Cardiac septum (tissue), 1 donor: ENCODE results near the gene FTO. TPM values are rescaled to one million over a fixed set of nuclear protein-coding genes. Genes with fewer than 3 reads are reported as not detected.
A peak's percentile ranks its signal among the peaks of the same experiment; 100 is the strongest.
"Not testable (repeated sequence)": the region's sequence is repeated elsewhere in the genome, so short reads cannot be mapped to it uniquely, and the experiment has no call there.

ENCODE experiments used
- DNase-seq: peaks from one replicate; pipeline ENCODE4 v3.0.0-alpha.2; 2020; ENCODE audit warnings: low spot score
- intact Hi-C: fragments of 100-400 bp; cut with DNase I; formaldehyde crosslinking; loops from one replicate; pipeline ENCODE4 v1.14.0; 2022
- long read RNA-seq: library from polyadenylated mRNA; unstranded; transcript quantifications from one replicate; pipeline ENCODE4 v2.0.0, GENCODE V29; 2021
- total RNA-seq: library from RNA; stranded (reverse); fragmentation: NEBNext Ultra II Directional; extraction: Animal tissue kit (Norgen Biotek cat#: 25700); gene quantifications from one replicate; pipeline ENCODE4 v1.2.1, GENCODE V29; 2021
- donor health status: DM: no; HTN: no; CAD: no.

The FTO gene
- total RNA-seq: 70.4 TPM
- long read RNA-seq, full-length matches to known transcripts: 7 of 33 reads
- long read RNA-seq, partial matches to known transcripts: 5 of 33 reads
- long read RNA-seq, other reads (novel, unspliced or antisense): 21 of 33 reads

DNA sequence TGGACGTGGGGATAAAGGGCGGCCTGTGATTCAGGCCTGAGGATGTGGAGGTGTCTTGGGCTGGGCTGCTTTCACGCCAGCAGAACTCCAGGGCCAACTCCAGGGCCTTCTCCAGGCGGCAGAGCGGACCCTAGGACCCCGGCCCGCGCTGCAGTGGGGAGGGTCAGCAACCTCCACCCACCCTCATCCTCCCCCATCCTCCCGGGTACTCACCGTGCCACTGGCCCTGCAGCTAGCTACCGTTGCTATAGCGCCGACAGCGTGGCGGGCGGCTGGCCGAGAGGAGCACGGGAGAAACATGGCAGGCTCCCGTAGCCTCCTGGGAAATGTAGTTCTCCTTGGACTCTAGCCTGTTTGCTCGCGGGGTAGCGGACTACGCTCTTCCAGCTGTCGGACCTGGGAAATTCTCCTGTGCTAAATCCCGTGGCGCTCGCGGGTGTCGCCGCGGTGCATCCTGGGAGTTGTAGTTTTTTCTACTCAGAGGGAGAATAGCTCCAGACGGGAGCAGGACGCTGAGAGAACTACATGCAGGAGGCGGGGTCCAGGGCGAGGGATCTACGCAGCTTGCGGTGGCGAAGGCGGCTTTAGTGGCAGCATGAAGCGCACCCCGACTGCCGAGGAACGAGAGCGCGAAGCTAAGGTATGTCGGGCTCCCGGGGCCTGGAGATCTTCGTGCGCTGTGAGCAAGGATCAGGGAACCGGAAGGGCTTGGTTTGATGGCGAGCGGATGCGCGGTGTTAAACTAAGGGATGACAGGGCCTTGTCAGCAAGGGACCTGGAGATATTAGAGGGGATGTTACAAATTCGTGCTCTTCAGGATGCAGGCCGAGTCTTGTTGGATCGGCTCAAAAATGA, at the start of gene FTO, which contains the start of gene RPGRIP1L:
TSS of gene FTO (plus strand) at position 567 of the 855 bp plus-strand sequence.
TSS of gene RPGRIP1L (minus strand) at position 270 of the 855 bp plus-strand sequence. CDS start 3,136 bp downstream, outside the sequence.
- DNase-seq: peak; percentile 98
- intact Hi-C loops: no loop called here

DNA sequence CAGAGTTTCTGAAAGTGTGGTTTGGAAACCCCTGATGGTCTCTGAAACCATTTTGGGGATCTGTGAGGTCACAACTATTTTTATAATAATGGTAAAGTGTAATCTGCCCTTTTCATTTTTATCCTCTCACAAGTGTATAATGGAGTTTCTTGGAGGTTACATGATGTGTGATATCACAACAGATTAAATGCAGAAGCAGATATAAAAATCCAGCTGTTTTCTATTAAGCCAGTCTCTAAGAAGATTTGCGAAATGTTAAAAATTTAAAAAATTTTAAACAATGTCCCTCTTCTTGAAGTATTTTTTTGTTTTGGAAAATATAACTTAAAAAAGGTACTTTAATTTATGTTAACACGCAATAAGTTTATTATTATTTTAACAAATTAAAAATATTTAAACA, 49.0 kb upstream of the FTO start:
- DNase-seq: no peak
- intact Hi-C loops: no loop called here

DNA sequence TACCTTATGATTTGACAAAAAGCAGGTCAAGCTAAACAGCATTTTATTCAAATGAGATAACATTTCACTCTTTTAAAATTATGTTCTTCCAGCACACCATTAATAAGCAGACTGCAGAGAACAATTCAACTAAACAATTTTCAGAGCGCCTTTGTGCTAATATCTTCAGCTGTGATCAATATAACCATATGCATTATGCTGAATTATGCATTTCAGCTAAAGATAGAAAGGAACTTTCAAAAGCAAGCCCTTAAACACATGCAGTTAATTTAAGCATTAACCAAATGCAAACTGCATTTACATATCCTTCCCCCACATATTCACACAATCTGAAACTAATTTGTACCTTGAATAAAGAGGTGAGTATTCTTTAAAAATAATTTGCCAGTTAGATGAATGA, 41.9 kb upstream of the FTO start:
- intact Hi-C loops: no loop called here
- no peak for DNase-seq

DNA sequence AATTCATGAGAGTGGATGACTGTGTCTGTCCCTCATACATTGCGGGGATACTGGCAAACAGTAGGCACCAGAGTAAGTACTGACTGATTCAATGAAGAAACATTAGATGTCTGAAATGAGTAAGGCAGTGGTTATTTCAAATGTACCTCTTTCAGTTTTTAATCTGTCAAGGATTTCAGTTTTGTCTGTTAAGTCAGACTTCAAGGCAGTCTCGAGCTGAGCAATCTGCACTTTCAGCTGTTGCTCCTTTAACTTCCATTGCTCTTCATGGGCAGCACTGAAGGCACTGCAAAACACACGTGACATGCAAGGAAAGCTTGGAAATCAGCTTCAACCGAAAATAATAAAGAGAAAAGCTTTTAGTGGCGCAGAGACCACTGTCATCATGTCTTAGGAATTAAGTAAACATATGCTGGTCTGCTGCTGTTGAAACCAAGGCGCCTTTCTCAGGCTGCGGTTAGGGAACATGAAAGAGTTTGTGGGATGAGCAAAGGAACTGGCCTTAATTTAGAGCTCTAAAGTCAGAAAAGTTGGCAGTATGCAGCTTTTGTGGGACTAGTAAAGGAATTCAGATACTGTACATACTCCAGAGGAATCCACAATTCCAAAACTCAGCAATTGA, 39.1 kb upstream of the FTO start:
- DNase-seq: no peak
- intact Hi-C loops: no loop called here

DNA sequence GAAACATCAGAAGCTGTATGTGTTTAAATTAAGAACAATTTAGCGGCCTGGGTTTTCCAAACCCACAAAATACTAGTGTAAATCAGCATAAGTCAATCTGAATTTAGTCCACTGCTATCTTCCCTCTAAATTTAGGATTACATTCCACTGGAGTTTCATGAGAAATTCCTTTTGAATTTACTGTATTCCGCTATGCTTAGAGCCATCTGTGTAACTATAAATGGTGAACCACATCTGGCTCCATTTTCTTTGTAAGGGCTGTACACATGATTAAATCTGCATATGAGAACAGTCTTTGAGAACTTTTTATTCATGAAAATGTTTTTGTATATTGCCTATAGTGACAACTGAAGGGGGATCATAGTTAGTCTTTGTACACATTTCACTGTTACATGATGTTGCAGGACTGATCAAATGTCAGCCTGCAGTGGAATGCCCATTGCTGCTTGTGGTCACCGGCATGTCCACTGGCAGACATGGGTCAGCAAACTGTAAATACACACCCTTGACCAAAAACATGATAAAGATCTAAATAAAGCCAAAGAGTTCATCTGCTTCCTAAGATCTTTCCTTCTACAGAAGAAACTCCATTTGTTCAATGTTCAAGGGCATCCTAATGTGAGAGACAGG, 37.1 kb upstream of the FTO start:
- intact Hi-C loops: no loop called here

DNA sequence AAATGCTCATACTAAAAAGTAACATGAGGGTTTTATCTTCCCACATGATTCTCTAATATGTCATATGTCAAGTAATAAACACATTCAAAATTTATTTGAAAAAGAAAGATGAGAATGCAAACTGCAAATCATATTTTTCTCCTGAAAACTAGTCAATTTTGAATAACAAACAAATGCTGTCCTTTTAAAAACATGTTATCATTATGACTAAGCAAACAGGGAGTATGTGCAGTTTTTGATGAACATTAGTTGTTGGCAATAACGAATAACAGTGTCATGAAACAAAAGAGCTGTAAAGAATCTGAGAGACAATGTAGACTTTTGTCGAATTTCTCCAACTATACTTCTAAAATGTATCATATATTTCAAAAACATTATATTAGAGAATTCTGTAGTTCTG, 35.1 kb upstream of the FTO start:
- intact Hi-C loops: no loop called here
- DNase-seq: no peak

More for the DNA sequence above, 37.1 kb upstream of the FTO start:
- DNase-seq: no peak

DNA sequence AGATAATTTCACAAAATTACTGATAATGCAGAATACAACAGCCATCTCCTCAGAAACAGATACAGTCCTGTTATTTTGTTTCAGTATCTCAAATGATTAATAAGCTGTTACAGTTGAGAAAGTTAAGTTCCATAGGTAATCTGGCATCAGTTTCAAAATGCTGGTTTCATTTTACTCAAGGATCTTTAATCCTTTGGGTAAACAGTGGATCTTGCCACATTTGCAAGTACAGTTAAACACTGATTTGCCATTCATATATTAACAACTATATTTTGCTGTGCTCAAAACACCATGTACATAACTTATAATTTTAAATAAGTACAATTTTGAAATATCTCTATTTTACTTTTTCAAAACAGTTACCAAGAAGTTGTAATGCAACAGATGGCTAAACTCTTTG, 31.5 kb upstream of the FTO start:
- no peak for DNase-seq
- intact Hi-C loops: no loop called here

DNA sequence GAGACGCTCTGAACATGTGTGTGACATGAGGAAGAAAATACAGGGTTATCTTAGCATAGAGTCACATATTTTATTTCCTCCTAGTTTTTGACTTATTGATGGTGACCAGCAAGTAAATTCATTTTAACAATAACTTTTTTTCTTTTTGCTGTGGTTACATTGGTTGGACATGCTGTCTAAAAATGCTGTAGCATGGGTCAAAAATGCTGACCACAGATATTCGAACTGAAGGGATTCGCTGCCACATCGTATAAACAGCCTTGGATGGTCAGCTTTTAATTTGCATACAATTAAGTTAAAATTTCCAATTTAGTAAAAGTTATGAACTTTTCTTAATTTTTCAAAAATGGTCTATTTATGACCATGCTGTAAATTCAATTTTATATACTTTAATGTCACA, 30.8 kb upstream of the FTO start:
- no peak for DNase-seq
- intact Hi-C loops: no loop called here

DNA sequence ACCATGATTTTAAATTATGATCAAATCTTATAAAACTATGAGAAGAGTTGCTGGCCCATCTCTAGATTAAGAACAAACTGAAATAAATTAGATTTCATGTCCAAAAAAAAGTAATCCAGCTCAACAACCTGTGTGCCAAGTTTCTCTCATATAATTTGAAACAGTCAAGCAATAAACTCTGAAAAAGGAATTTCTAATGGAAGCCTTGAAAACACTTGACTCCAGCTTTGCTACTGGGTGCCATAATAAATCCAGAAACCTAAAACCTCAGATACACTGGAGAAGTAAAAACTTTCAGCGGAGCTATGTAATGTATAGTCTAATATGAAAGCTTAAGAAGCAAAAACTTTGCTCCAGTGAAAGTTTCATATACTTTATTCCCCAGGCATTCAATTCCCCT, 25.8 kb upstream of the FTO start:
- intact Hi-C loops: no loop called here

DNA sequence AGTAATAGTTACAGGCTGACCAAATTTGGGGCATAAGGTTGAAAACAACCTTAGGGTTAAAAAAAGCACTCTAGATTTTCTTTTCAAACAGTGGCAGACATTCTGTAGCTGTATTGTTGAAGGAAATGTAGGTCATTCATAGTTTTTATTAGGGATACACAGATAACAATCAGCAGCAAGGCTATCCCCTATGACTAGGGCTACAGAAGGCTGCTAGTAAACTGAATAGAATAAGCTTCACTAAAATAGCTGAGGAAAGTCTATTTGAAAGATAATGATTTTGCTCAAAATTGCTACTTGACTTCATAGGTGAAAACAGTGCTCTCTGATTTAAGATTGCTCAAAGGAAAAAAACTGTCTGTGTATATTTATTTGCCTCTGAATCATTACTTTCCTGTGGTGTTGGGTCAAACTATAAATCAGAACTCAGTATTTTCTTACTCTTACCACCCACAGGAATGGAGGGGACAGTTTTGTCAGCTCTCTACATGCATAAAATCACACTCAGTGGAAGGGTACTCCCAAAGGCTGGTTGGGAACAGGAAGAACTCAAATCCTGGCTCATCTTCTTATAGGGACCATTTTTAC, 25.1 kb upstream of the FTO start:
- no peak for DNase-seq
- intact Hi-C loops: no loop called here

More for the DNA sequence above, 25.8 kb upstream of the FTO start:
- no peak for DNase-seq

DNA sequence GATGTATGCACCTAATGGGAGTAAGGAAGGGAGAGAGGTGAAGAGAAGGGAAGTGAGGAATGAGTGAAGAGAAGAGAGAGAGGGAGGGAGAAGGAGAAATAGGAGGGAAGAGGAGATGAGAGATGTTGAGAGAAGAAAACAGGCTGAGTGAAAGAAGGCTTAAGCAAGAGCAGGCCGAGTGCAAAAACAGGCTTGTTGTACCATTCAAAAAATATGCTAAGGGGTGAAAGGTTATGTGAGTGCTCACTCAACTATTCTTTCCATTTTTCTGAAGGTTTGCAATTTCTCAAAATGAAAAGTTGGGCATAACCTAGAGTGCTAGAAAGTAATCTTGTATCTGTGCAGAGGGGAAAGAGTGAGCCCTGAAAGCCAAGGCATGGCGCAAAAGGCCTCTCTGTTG, 23.2 kb upstream of the FTO start:
- no peak for DNase-seq
- intact Hi-C loops: no loop called here

DNA sequence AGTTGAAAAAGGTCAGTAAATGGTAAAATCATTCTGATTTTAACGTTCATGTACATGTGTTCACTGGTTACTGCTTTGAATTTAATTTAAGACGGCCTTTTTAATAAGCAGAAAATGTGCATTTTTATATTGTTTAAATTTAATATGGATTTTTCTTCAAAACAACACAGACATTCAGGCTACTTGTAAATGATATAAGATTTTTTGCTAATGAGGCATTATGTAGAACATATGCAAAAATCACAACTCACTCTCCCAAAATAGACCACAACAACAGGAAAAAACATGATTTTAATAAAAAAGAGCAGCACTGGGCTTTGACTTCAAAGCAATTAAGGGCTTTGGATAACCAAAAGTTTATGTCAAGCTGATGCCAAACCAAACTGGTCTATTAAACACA, 22.6 kb upstream of the FTO start:
- intact Hi-C loops: no loop called here
- no peak for DNase-seq

DNA sequence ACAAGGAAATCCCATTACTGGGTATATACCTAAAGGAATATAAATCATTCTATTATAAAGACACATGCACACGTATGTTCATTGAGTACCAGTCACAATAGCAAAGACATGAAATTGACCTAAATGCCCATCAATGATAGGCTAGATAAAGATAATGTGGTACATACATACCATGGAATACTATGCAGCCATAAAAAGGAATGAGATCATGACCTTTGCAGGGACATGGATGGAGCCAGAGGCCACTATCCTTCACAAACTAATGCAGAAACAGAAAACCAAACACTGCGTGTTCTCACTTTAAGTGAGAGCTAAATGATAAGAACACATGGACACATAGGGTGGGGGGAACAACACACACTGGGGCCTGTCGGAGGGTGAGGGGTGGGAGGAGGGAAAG, 18.6 kb upstream of the FTO start:
- intact Hi-C loops, DNase-seq: not testable (repeated sequence)

DNA sequence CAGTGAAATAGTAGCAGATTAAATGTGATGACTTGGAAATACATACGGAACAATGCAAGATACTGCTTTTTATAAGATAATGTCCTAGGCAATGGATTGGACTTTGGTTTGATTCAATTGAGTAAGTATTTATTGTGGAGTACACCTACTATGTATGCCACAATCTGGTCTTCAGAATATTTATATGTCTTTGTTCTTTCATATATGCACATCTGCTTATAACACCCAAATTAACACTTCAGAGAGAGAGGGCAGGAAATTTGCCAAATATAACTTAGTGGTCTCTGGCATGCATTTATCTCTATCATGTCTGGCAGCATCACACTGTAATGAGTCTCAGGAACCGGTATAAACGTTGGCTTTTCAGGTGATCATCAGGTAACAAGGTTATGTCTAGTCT, 17.2 kb upstream of the FTO start:
- intact Hi-C loops: no loop called here
- no peak for DNase-seq

DNA sequence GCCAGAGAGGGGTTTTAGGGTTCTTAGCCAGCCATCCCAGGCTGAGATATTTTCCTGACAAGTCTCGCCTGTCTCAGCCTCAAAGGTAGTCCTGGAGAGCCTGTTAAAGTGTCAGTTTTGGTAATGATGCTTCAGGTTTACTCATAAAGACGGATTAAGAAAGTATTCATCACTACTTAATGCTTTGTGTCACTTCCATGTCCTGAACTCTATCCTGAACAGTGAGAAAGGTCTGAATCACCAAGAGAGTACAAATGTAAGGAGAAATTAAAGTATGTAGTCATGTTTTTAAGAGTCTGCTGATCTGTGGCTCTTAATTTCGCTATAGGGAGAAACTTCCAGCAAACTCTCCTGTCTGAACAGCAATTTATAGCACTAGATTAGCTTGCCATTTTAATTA, 14.3 kb upstream of the FTO start:
- intact Hi-C loops: no loop called here
- DNase-seq: no peak

DNA sequence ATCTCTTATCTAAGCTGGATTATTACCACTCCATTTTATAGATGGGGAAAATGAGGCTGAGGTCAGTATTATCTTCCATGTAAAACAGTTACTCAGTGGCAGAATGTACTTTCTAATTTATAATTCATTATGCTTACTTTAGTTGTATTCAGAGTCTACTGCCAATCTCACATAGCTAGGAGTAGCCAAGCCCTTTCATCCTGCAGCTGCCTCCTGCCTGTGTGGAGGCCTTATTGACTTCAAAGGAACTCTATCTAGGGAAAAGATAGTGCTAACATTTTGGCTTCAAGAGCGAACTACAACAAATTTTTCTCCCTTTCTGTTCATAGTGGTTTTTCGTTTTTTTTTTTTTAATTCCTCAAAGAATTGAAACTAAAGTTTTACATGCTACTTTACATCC, 13.2 kb upstream of the FTO start:
- intact Hi-C loops: no loop called here
- no peak for DNase-seq

DNA sequence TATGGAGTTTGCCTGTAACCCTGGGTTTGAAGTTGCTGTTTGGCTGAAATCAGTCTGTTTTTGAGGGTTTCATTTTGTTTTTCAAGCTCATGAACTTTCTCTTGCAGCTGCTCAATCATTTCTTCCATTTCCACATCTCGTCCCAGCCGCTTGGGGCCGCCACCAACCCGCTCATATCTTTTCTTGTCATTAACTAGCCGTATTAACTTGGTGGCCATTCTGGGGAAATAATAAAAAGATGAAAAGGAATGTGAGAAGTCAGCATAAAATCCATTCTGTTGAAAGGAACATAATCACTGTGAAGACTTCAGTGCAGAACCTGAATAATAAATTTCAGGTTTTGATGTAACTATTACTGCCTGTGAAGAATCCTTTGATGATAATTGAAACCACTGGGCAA, 11.8 kb upstream of the FTO start:
- DNase-seq: no peak
- intact Hi-C loops: no loop called here

DNA sequence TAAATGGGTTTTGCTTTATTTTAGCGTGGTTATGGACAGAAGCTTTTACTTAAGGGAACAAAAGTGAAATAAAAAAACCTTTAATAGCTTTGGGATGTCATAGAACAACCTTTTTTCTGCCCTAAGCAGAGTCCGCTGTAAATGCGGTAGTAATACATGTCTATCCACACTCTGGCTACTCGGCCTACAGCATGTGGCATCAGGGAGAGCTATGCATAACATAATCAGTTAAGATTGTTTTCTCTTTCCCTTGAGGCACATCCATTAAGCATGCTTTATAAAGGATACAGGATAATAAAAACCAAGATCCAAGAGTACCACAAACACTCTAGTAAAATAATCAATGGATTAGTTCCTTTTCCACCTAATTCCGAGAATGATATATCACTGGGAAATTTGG, 10.6 kb upstream of the FTO start:
- intact Hi-C loops: no loop called here
- DNase-seq: no peak

DNA sequence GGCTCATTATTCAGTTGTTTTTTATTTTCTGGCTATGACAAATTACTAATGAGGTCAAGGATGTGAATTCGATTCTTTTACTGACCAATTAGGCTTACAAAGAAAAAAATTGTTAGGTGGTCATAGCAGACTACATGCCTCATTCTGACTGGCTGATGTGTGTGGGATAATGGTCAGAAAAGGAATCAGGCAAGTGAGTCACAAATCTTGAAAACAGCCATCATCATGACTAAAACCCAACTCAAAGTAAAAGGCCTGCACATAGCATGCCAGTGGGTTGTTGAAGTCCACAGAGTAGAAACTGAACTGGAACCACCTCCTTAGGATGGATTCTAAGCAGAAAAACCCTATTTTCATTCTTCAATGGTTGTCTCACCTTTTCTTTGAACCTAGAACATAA, 8.9 kb upstream of the FTO start:
- intact Hi-C loops: no loop called here
- DNase-seq: no peak

DNA sequence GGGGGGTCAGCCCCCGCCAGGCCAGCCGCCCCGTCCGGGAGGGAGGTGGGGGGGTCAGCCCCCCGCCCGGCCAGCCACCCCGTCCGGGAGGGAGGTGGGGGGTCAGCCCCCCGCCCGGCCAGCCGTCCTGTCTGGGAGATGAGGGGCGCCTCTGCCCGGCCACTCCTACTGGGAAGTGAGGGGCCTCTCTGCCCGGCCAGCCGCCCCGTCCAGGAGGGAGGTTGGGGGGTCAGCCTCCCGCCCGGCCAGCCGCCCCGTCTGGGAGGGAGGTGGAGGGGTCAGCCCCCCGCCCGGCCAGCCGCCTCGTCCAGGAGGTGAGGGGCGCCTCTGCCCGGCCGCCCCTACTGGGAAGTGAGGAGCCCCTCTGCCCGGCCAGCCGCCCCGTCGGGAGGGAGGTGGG, 5.7 kb upstream of the FTO start:
- DNase-seq, intact Hi-C loops: not testable (repeated sequence)
